ENCODE measurements around the gene CACNA2D3.

Gene CACNA2D3

DNA sequence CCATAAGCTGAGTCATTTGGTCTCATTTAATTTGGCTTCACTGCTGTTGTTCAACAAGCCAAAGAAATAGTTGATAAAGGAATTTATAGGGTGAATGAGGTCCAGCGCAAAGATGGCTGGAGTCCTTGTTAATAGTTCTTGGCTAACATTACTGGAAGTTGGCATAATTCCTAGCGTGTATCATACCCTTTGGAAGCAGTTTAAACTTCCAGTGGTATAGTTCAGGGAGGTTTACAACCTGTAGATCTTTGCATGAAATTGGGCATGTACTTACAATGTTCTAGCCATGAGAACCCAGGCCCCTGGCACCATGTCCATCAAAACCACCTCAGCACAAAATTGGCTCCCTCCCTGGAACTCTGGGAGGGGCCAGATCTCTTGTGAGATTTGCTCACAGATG lies 424.7 kb downstream of the CACNA2D3 start:
- DNase-seq: no peak

DNA sequence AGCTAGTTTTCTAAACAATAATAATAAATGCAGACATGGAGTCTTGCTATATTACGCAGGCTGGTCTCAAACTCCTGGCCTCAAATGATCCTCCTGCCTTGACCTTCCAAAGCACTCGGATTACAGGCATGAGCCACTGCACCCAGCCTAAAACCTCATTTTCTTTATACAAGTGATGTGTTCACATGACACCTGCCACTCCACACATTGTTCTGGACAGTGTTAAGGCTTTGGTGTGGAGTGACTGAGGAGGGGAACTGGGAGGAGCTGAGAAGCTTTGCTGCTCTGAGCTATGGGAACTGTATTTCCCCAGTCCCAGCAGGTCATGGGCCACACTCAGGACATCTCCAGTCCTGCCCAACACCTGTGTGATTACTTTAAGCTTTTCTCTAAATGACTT lies 425.5 kb downstream of the CACNA2D3 start:
- DNase-seq: no peak

- DNase-seq: no peak
Measured at GRCh38 chr3:54549607-54550220, 427.4 kb downstream of the CACNA2D3 start.

DNA sequence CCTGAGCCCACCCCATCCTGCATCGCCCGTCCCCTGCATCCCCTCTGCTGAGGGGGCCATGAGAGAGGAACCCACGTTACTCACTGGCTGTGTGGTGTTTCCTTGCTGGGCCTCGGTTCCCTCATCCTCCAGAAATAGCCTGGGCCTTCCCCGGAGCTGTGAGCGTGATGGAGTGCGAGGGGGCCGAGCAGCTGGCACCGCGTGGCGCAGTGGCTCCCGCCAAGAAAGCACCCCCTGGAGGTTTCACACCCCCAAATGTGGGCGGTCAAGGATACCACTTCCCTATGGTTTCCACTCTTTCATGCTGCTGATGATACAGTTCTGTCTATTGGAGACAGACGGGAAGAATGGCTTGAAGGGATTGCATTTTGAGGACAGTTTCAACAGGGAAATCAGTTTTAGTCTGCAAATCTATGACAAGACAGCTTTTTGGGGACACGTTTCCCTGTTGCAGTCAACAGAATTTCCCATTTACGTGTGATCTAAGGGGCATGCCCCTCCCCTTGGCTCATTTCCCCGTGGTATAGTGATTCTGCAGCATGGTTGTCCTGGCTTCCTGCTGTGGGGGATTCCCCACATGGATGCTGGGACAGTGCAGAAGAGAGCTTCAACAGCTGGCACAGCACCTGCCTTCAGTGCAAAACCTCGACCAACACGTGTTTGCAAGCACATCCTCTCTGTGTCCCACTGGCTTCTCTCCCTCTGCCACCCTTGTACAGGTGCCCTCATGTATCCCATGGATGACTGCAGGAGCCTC lies 428.0 kb downstream of the CACNA2D3 start:
- no peak for DNase-seq

DNA sequence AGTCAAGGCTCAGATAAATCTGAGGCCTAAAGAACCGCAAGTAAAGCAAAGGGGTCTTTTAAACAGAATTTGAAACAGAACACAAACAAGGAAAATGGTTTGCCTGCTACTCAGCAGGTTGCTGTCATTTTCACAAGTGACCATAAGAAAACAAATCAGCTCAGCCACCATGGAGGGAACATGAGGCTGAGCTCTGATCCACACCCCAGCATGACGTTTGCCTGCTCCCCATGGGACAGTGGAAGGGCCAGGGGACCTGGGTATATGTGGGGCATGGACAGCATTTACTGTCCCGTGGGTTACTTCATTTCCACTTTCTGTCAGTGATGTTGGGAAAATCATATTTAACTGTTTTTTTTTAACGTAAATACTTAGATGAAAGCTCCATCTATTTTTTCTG lies 434.3 kb downstream of the CACNA2D3 start:
- no peak for DNase-seq

DNA sequence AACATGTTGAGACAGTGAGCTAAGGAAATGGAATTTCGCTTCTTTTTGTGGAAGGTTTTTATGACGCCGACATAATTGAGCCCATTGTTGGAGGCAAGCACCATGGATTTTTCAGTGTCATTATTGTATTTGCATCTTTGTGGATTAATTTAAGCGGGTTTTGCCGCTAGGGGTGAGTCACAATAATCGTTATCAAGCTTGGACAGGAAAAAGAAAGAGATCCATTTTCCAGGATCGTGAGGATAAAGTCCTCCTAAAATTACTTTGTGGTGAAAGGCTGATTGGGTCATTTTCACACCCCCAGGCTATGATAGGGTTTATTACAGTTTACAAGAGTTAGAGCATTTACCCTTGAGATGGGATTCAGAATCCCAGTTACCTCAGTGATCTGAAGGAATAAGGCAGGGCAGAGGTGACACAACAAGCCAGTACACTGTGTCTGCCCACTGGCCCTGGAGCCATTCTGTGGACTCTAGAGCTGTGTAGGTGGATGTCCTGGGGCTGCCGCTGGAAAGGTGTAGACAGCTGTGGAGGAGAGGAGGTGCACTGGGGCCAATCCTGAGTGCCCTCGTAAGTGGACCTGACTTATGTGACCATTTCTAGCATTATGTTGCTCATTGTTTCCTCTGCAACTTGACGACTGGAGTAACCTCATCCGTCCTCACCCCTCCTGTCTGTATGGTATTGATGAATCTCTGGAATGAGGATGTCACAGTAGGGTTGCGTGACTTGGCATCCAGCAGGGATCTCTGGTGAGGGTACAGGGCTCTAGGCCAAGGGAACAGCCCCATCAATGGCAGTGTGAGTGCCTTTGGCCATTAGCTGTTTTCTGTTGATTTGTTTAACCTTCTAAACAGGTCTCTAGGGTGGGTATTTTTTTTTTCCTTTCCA lies 435.4 kb downstream of the CACNA2D3 start:
- DNase-seq: no peak

DNA sequence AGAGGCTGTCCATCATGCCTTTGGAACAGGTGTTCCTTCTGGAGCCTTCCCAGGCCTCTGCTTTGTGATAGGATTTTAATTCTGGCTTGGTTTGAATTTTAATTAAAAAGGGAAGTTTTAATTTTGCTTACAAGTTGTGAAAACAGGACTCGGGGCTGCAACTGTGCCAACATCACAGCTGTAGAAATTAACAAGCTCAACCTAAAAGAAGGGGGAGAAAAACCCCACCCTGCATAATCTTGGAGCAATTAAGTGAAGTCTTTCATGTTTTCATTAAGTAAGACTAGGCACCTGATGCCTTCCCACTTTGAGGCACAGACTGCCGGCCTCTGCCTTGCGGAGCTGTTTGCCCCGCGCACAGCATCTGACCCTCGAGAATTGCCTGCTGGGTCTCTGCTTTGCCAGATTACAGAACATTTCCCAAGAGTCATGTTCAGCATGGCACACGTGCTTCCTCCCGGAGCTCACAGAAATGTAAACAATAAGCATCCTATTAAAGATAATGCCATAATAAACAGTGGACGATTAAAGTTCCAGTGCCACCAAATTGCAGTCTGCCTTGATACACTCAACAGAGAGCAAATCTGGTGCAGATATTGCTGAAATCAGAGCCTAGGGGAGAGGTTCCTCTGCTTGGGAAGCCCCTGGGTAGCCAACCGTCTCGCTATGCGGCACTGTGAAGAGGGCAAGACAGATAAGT lies 441.3 kb downstream of the CACNA2D3 start:
- DNase-seq: no peak

DNA sequence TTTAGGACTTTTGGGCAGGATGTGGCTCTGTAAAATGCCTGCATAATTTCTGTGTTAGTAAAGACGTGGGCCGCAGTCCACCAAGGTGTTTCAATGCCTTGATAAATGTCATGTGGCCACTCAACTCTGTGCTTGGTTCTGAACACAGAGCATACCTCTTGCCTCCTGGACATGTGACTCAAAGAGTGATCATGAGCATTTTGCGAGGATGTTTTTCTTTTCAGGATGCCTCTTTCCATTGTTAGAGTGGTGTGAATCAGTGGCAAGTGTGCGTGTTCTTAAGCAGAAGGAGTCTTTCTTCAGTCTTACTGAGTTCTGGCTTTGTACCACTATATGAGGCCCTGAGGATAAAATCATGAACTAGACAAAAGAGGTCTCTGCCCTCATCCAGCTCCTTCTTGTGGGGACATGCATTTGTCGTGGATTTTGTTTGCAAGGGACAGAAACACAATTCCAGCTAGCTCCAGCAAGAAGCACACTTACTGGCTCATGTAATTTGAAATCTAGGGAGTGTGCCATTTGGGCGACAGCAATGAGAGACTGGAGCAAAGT lies 442.1 kb downstream of the CACNA2D3 start:
- DNase-seq: no peak

DNA sequence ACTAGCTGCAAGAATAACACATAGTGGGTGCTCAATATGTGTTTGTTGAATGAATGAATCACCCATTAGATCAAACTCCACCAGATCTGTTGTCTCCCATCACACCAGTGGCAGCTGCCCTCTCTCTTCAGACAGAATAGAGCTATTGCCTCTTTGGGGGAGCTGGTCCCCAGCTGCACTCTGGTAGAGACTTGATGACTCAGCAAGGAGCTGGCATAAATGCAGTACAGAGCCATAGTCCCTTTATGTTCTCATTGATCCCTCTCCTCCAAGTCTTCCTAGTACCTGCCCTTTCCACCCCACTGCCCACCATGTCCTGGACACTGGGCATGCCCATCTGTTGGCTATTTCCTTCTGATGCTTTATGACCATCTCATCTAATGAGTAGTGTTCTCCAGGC lies 443.6 kb downstream of the CACNA2D3 start:
- no peak for DNase-seq

DNA sequence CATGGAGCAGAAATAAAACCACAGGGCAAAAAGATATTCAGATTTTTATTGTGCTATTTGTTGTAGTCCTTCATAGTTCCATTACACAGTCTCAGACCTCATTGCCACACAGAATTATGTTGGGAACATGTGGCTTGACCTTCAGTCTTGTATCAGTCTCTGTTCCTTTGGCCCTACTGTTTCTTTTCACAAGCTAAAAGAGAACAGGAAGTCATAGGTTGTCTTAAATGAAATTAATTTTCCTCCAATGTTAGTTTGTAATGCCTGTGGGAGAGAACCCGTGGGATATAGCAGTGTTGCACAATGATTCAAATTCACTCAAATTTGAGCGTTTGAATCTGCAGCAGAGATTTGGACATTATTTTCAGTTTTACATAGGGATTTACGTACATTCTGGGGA lies 445.6 kb downstream of the CACNA2D3 start:
- DNase-seq: no peak

GRCh38 chr3:54570008-54570407 lies 447.7 kb downstream of the CACNA2D3 start:
- DNase-seq: no peak

DNA sequence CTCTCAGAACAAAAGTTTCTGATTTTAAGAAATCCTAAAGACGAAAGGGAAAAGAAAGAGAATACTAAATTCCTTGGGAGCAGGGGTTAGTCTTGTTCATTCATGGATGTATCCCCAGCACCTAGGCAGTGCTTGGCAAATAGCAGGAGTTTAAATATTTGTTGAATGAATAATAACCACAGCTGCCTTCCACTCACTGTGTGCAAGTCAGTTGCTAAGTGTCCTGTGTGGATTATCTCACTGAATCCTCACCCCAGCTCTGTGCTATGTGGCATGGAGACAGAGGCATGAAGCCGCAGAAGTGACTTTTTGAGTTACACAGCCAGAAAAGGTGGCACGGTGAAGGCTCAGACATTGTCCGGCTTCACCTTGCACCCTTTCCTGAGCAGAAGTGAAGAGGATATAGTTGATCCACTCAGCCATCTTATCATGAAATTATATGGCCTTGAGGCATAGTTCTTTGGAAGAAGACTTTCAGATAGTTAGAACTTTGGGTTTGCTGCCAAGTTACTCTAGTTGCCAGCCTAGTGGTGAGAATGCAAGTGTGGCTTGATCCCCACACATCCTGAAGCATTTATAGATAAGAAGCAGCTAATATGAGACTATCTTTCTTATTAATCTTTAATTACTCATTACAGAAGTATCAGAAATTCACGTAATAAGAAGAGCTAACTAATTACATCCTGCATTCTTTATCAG lies 450.0 kb downstream of the CACNA2D3 start:
- no peak for DNase-seq

DNA sequence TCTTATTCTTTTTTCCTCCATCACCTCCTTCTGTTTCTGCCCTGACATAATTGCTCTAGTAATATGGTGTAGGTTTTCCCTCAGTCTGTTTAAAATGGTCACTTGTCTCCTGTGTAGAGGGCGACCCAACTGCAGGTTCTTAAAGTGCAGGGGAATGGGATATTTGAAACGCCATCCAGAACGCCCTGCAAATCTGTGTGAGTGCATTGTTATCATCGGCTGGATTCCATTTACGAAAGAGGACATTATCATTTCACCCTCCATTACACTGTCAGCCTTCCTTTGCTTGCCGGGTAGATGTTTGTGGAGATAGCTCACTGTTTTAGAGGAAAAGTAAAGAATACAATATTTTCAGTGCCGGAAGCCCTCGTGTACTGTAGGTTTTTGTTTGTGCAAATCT lies 451.5 kb downstream of the CACNA2D3 start:
- no peak for DNase-seq

DNA sequence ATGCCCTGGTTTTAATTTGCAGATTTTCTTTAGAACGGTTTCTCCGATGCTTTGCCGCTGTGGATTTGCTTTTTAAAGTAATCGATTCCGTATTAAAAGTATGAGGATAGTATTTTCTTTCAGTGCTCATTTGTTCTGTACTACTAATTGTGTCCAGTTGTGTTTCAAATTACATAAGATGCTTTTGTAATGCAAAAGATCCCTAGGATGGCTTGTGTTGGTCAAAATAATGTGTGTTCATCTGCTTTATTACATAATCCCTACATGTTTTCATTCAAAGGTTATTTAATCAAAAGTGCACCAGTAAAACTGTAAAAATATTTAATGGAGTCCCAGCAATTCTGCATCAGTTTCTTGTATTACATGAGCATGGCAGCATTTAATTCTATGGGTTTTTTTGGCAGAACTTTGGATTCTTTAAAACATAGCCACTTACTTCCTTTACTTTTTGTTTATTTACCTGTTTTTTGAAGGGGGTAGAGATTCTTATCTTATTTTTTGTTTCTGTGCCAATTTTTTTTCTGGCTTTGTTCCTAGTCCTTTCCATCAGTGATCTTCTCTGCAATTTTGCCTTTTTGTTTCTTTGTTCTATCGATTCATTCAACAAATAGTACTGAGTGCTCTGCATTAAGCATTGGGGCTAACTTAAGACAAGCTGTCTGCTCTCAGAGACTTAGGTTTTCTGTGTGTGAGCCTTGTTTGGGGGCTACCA lies 452.7 kb downstream of the CACNA2D3 start:
- DNase-seq: no peak

DNA sequence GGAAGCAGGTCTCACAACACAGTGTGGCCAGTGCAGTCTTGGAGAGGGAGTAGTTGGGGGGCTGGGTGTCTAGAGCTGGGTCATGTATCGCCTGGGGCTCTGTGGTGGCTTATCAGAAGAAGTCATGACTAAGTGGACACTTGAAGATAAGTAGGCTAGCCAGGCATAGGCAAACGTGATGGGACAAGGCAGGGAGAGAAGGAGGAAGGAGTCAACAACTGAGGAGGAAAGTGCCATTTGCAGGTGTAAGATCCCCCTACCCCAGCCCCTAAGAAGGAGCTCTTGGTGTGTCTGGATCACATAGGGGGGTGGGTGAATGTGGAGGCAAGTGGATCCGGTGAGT lies 453.2 kb downstream of the CACNA2D3 start:
- DNase-seq: no peak

GRCh38 chr3:54577313-54577712 lies 455.0 kb downstream of the CACNA2D3 start:
- no peak for DNase-seq

DNA sequence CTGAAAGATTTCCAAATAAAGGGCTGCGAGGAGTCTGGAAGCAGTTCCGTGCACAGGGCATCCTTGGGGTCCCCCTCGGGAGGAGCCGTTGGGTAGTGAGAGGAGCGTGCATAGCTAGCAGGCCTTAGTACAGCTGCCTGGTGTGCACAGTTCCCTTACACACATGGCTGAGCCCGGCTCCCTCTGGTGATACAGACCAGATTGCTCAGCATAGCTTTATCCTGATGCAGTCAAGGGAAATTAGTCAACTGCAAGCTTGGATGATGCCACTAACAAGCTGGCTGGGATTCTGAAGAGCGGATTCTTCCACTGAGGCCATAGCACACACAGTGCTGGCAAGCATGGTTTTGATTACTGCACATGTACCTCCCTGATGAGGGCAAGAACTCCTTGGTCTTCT lies 456.1 kb downstream of the CACNA2D3 start:
- no peak for DNase-seq

- DNase-seq: no peak
Measured at GRCh38 chr3:54580453-54580852, 458.1 kb downstream of the CACNA2D3 start.

DNA sequence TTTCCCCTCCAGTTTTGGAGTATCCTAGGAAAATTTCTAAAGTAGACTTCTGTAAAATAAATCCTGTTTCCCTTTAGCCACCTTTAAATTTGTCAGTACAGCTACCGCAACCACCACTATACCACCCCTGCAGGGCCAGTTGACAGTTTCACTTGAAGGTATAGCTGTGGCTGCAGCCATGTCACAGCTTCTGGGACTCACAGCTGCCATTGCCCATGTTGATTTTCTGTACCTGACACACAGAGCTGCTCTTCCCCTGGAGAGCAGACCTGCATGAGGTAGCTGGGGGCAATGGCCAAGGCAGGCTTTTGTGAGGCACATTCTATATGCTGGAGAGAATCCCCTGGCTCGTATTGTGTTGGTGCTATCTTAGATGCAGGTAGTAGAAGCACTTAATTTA lies 460.1 kb downstream of the CACNA2D3 start:
- no peak for DNase-seq

- no peak for DNase-seq
Measured at GRCh38 chr3:54591157-54591556, 468.8 kb downstream of the CACNA2D3 start.

DNA sequence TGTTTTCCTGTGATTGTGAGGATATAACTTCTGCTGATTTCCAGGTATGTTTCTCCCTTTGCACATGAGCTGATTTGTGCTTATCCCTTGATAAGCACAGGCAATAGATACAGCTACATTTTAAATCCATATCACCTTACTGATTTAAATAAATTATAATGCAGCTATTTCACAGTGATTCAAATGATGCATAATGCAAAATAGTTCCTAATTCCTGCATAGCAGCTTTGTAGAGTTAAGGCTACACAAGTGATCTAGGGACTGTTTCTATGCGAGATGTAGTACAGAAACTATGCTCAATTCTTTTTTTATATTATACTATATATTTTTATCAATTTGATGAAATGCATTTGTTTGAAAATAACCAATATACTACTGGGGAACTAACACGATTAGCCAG lies 471.3 kb downstream of the CACNA2D3 start:
- no peak for DNase-seq

DNA sequence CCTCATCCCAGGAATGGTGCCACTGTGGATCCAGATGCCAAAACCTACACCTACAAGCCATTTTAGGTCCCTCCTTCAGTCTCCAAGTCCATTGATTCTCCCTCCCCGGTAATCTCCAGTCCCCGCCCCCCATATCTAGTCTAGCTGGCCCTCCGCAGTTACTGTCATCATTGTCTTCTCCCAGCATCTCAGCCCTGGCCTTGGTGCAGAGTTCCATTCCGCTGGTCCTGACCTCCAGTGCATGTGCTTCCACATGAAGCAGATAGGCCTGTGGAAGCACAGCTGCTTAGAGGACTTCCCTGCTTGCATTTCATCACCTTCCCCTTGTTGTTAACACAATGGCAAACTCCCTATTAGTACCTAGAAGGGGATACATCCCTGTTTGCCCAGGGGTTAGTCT lies 473.7 kb downstream of the CACNA2D3 start:
- no peak for DNase-seq

All from stimulated activated naive CD4-positive, alpha-beta T cell treated with Interleukin-2 at 50 U/mL for 16 hours (primary cell).